Heart right ventricle (tissue), 16 donors: ENCODE measurements around the gene CFP. TPM values are rescaled to one million over a fixed set of nuclear protein-coding genes. Genes with fewer than 3 reads are reported as not detected.
A peak's percentile ranks its signal among the peaks of the same experiment; 100 is the strongest.

ENCODE experiments used
- ATAC-seq, 8 donors: fragments of 200-7000 bp; cut with Tn5 transposase; one replicate each; pipeline ENCODE4 v1.9.1; 2020; ENCODE audit warnings: mild to moderate bottlenecking in 8 of 8, moderate library complexity in 8 of 8, moderate number of reproducible peaks in 1 of 8
- DNase-seq, 2 donors: peaks; one replicate each; pipeline ENCODE4 v3.0.0-alpha.2; 2020
- H3K27ac ChIP-seq, 10 donors: fragments of 200-600 bp; sonication (generic) in 2 of 10; one replicate each; pipeline versions ENCODE4 v1.5.0 to v1.8.0; 2020 to 2022; ENCODE audit warnings: mild to moderate bottlenecking in 3 of 10
- H3K27me3 ChIP-seq, 7 donors: fragments of 200-600 bp; one replicate each; pipeline ENCODE4 v1.8.0; 2021 to 2022; ENCODE audit warnings: mild to moderate bottlenecking in 2 of 7
- H3K36me3 ChIP-seq, 9 donors: fragments of 200-600 bp; sonication (generic) in 1 of 9; one replicate each; pipeline versions ENCODE4 v1.5.0 to v1.8.0; 2020 to 2022; ENCODE audit warnings: mild to moderate bottlenecking in 2 of 9
- H3K4me1 ChIP-seq, 9 donors: fragments of 200-600 bp; sonication (generic) in 1 of 9; one replicate each; pipeline versions ENCODE4 v1.5.0 to v1.8.0; 2020 to 2022; ENCODE audit warnings: mild to moderate bottlenecking in 4 of 9
- H3K4me3 ChIP-seq, 10 donors: fragments of 200-600 bp; sonication (generic) in 2 of 10; one replicate each; pipeline versions ENCODE4 v1.5.0 to v1.8.0; 2020 to 2022; ENCODE audit warnings: mild to moderate bottlenecking in 7 of 10, moderate library complexity in 2 of 10
- H3K9me3 ChIP-seq, 11 donors: fragments of 200-600 bp in 10 of 11; sonication (generic) in 2 of 11; one replicate each; pipeline versions ENCODE4 v1.5.0 to v1.8.0; 2013 to 2022; ENCODE audit warnings: mild to moderate bottlenecking in 2 of 11, control low read depth in 1 of 11, moderate library complexity in 1 of 11
- WGBS, 2 donors: extraction: QIAGEN DNeasy Blood & Tissue Kit; methylation state at CpG; one replicate each; pipeline ENCODE4 v1.1.7; 2013; ENCODE audit warnings: inconsistent platforms in 1 of 2; 5-methylcytosine and 5-hydroxymethylcytosine counted together
- intact Hi-C, 10 donors: fragments of 100-400 bp; cut with DNase I; formaldehyde crosslinking; loops; one replicate each; pipeline versions ENCODE4 v1.11.1 to v1.14.2; 2022
- polyA plus RNA-seq, 2 donors: library from polyadenylated mRNA; stranded (reverse); fragments of 200-250 nt; gene quantifications; one replicate each; pipeline ENCODE4 v1.2.3, GENCODE V29; 2013
- total RNA-seq, 10 donors: library from RNA; stranded (reverse); fragmentation: NEBNext Ultra II Directional in 3 of 10; extraction: Animal tissue kit (Norgen Biotek cat#: 25700) in 3 of 10; gene quantifications; one replicate each; pipeline versions ENCODE4 v1.2.1 to v1.2.4, GENCODE V29; 2021 to 2023
- TF ChIP-seq, protein P1 (sequence below), 9 donors: fragments of 200-600 bp; sonication (generic) in 2 of 9; IDR thresholded peaks; one replicate each; pipeline versions ENCODE4 v1.5.0 to v1.8.0; 2021 to 2022; ENCODE audit warnings: antibody characterized with exemption in 9 of 9, mild to moderate bottlenecking in 5 of 9, moderate library complexity in 1 of 9
- donor health status: Arrhythmogenic right ventricular cardiomyopathy.
- donor health status: ischemic (EF 13 %, LVEDD 7.1; RV severe dilation, severe dysfunction).
- donor health status: healthy with polysubstance abuse.
- donor health status: DM: no; HTN: yes; CAD: no.
- donor health status: DM: no; HTN: no; CAD: no.
- donor health status: ischemic (EF 25% LVEDD 6.9; RV normal size, moderate dysfunction).
- donor health status: ischemic (EF 25% LVEDD 5.7; RV mildly dilated, moderate dysfunction).
- donor health status: healthy.
- donor health status: DM: yes; HTN: yes; CAD: no.
- donor health status: Ischemic cardiomyopathy.
- donor health status: ischemic (EF 35%, LVEDD 5.7; RV mildly dilated, moderate dysfunction).
- donor health status: nonischemic (EF 11% LVEDD 7.7; RV severe dilation, severe dysfunction).
- donor health status: DM: yes; HTN: yes; CAD: no.
- donor health status: PGD.
- donor health status: ischemic (EF 29% LVEDD 5.4; RV normal size, mild dysfunction).
- donor health status: nonischemic (EF 23%, LVEDD 6.1; RV moderate dilation, normal function).

Gene CFP
- total and polyA plus RNA-seq, 12 donors: 1.1 to 12.4 (median 2.1) TPM

- TF ChIP-seq, protein P1, sequence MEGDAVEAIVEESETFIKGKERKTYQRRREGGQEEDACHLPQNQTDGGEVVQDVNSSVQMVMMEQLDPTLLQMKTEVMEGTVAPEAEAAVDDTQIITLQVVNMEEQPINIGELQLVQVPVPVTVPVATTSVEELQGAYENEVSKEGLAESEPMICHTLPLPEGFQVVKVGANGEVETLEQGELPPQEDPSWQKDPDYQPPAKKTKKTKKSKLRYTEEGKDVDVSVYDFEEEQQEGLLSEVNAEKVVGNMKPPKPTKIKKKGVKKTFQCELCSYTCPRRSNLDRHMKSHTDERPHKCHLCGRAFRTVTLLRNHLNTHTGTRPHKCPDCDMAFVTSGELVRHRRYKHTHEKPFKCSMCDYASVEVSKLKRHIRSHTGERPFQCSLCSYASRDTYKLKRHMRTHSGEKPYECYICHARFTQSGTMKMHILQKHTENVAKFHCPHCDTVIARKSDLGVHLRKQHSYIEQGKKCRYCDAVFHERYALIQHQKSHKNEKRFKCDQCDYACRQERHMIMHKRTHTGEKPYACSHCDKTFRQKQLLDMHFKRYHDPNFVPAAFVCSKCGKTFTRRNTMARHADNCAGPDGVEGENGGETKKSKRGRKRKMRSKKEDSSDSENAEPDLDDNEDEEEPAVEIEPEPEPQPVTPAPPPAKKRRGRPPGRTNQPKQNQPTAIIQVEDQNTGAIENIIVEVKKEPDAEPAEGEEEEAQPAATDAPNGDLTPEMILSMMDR (IDR thresholded peaks at IDR 0.05): no peak
- no peaks in the 10 kb centered on the region for H3K36me3 ChIP-seq
- intact Hi-C loops: no loop called here
- ATAC-seq (peak in 6 of 8 donors; percentile 35 to 79 (median 56)), DNase-seq (no peak)
- H3K4me3 ChIP-seq: no peak overlapping the region
- H3K4me1 ChIP-seq: no peaks in the 10 kb centered on the region
- peaks cover 0 to 4% (median 0%) of the 10 kb centered on the region in 7 donors for H3K27me3 ChIP-seq
- H3K27ac ChIP-seq: peak overlapping the region in 3 of 10 donors; percentile 19 to 46 (median 21)
- H3K9me3 ChIP-seq: peaks cover 0 to 39% (median 6%) of the 10 kb centered on the region in 11 donors
- 13 to 33% methylated on average over 1 of the region's 1 CpG for WGBS, 2 donors
Measured at GRCh38 chrX:47595716-47596251, 33.9 kb downstream of the CFP start.

- 75 to 88% methylated on average over 4 of the region's 4 CpGs for WGBS, 2 donors
- H3K9me3 ChIP-seq: peaks cover 0 to 20% (median 6%) of the 10 kb centered on the region in 11 donors
Measured at GRCh38 chrX:47593522-47593921, 36.2 kb downstream of the CFP start.

DNA sequence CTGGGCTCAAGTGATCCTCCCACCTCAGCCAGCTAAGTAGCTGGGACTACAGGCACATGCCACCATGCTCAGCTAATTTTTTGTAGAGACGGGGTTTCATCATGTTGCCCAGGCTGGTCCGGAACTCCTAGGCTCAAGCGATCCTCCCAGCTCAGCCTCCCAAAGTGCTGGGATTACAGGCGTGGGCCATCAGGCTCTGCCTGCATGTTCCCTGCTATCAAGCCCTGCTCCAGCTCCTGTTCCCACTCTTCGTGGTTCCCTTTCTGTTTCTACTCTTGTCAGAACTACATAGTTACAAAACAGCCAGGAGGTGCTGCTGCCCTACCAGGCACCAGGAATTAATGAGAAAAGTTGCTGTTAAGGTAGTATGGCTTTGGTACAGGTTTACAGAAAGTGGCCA is 38.7 kb downstream of the CFP start:
- TF ChIP-seq, protein P1 (IDR thresholded peaks at IDR 0.05): no peak
- H3K27me3 ChIP-seq: no peaks in the 10 kb centered on the region
- intact Hi-C loops: no loop called here
- ATAC-seq (no peak), DNase-seq (no peak)
- H3K9me3 ChIP-seq: peaks cover 0 to under 1% (median 0%) of the 10 kb centered on the region in 11 donors
- H3K4me3 ChIP-seq: no peak overlapping the region
- WGBS, 2 donors: 86 to 87% methylated on average over 5 of the region's 5 CpGs
- no peak overlapping the region for H3K27ac ChIP-seq
- H3K36me3 ChIP-seq: peaks cover 0 to 8% (median 0%) of the 10 kb centered on the region in 9 donors
- no peaks in the 10 kb centered on the region for H3K4me1 ChIP-seq

More at GRCh38 chrX:47593522-47593921, 36.2 kb downstream of the CFP start:
- Histone ChIP-seq H3K4me3 (no peak overlapping the region), H3K27ac (no peak overlapping the region), H3K4me1 (no peaks in the 10 kb centered on the region), H3K36me3 (no peaks in the 10 kb centered on the region), H3K27me3 (peaks cover 0 to 4% (median 0%) of the 10 kb centered on the region in 7 donors)
- no peak for ATAC-seq
- TF ChIP-seq, protein P1 (IDR thresholded peaks at IDR 0.05): no peak
- intact Hi-C loops: no loop called here
- no peak for DNase-seq

GRCh38 chrX:47587906-47588735 is 41.6 kb downstream of the CFP start:
- DNase-seq: no peak
- intact Hi-C loops: no loop called here
- peaks cover 0 to 23% (median 0%) of the 10 kb centered on the region in 9 donors for H3K36me3 ChIP-seq
- TF ChIP-seq, protein P1 (IDR thresholded peaks at IDR 0.05): no peak
- no peak overlapping the region for H3K4me3 ChIP-seq
- H3K27ac ChIP-seq: no peak overlapping the region
- no peaks in the 10 kb centered on the region for H3K4me1 ChIP-seq
- H3K9me3 ChIP-seq: no peaks in the 10 kb centered on the region
- ATAC-seq: no peak
- H3K27me3 ChIP-seq: no peaks in the 10 kb centered on the region
- 80 to 87% methylated on average over 16 of the region's 16 CpGs for WGBS, 2 donors
